ENCODE data around the gene SULT1C4.
A peak's percentile ranks its signal among the peaks of the same experiment; 100 is the strongest.

Gene SULT1C4

DNA sequence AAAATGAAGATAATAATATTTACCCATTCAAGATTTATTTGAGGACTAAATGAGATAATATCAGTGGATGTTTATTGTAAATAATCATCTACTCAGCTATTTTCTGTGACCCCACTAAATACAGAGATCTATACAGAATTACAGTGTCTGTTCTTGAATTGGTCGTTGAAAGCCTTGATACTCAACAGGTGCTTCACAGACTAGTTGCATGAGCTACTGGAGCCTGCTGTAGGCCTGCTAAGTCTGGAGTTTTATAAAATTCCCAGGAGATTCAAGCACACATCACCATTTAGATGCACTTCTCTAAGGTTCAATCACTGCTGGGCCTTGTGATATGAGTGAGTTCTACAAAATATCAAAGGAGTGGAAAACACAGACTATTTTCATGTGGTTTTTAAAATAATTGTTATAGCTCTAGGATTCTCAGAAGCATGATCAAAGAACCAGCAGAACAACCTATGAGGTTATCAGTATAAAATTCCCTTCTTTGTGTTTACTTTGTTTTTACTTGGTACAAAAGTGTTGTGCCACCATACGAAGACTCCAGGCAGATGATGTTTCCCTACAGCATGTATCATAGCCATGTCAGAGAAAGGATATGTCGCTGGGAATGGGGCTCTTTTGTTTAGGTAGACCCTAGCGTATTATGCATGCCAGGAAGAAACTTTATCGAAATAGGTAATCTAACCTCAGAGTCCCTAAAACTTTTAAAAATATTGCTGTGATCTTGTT is 7.1 kb downstream of the SULT1C4 start:
- Histone ChIP-seq H3K27me3 (ENCODE audit: low read depth) (no peaks in the 10 kb centered on the region), H3K36me3 (replicated peaks) (no peaks in the 10 kb centered on the region), H3K4me1 (no peaks in the 10 kb centered on the region), H3K9me3 (no peaks in the 10 kb centered on the region), H3K4me3 (no peak overlapping the region)
- in situ Hi-C loops (cut with MboI; ENCODE audit: low sequenced_read_pairs) = no loop called here
- DNase-seq (ENCODE audit: low spot score in 2 of 2) = no peak

DNA sequence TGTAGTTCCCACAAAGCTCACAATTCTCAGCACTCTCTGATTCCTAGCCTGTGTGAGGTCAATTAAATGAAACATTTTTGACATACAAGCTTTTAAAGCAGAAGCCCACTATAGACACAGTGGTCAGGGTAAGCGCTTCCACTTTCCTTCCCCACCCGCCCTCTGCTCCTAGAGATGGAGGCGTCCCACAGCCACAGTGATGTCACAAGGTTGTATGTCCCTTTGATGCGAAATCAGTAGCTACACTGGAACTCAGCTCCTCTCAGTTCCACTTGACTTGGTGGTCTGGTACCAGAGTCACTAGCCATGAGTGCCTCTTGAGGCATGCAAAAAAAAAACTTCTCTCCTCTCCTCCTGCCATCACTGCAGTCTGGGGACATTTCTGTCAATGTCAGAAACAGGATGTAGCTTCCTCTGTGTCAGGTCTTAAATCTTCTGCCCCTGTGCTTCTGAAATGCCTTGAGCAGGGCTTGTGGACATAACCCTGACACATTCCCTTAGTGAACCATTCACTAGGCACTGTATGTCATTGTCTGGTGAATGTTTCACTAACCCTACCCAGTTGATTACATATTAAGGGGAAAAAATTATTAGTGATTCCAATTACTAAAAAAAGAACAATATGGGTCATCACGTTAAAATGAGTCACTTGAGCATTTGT is 7.8 kb downstream of the SULT1C4 start:
- H3K4me1 ChIP-seq = no peaks in the 10 kb centered on the region
- H3K4me3 ChIP-seq = no peak overlapping the region
- no peak for DNase-seq (ENCODE audit: low spot score in 2 of 2)
- no peaks in the 10 kb centered on the region for H3K9me3 ChIP-seq
- in situ Hi-C loops (cut with MboI; ENCODE audit: low sequenced_read_pairs) = no loop called here
- no peaks in the 10 kb centered on the region for H3K27me3 ChIP-seq (ENCODE audit: low read depth)
- H3K36me3 ChIP-seq (replicated peaks) = no peaks in the 10 kb centered on the region

GRCh38 chr2:108388045-108388444 is 10.3 kb downstream of the SULT1C4 start:
- in situ Hi-C loops (cut with MboI; ENCODE audit: low sequenced_read_pairs) = no loop called here

DNA sequence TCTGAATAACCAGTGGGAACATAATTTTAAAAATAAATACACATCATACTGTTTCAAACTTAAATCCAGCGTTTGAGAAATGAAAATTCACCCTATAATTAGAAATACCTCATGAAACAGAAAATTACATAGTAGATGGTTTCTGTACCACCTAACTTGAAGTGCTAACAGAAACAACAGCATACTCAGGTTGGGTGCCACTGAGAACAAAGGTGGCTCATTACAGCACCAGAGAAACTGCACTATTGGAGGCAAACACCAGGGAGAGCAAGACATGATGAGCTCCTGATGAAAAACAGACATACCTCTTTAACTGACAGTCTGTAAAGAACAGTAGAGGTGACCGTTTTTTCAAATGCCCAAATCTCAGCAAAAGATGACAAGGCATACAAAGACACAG is 12.6 kb downstream of the SULT1C4 start:
- H3K27me3 ChIP-seq (ENCODE audit: low read depth) = no peaks in the 10 kb centered on the region
- H3K4me3 ChIP-seq = no peak overlapping the region
- H3K36me3 ChIP-seq (replicated peaks) = no peaks in the 10 kb centered on the region
- no peak for DNase-seq (ENCODE audit: low spot score in 2 of 2)
- in situ Hi-C loops (cut with MboI; ENCODE audit: low sequenced_read_pairs) = no loop called here
- H3K9me3 ChIP-seq = no peaks in the 10 kb centered on the region; the same call in 1 of the 2 replicates
- no peaks in the 10 kb centered on the region for H3K4me1 ChIP-seq

More at GRCh38 chr2:108388045-108388444, 10.3 kb downstream of the SULT1C4 start:
- Histone ChIP-seq H3K4me3 (no peak overlapping the region), H3K9me3 (no peaks in the 10 kb centered on the region; the same call in 1 of the 2 replicates), H3K36me3 (replicated peaks) (no peaks in the 10 kb centered on the region), H3K4me1 (no peaks in the 10 kb centered on the region), H3K27me3 (ENCODE audit: low read depth) (no peaks in the 10 kb centered on the region)
- DNase-seq (ENCODE audit: low spot score in 2 of 2) = no peak

DNA sequence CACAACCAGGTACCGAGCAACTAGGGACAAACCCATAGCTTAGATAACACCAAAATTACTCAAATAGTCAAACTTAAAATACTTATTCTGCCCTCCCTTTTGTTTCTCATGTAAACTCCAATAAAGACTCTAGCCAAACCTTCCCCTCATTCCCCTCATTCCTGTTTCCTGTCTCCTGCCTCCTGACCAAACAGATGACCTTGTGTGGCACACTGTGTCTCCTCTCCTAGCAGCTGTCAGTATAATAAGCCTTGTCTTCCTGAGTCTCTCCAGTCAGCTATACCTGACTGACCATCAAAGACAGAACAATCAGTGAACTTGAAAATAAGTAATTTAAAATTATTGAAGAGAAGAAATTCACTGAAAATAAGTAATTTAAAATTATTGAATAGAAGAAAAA is 14.3 kb downstream of the SULT1C4 start:
- Histone ChIP-seq H3K4me1 (no peaks in the 10 kb centered on the region), H3K9me3 (no peaks in the 10 kb centered on the region; the same call in 1 of the 2 replicates), H3K27me3 (ENCODE audit: low read depth) (no peaks in the 10 kb centered on the region), H3K36me3 (replicated peaks) (no peaks in the 10 kb centered on the region), H3K4me3 (no peak overlapping the region)
- in situ Hi-C loops (cut with MboI; ENCODE audit: low sequenced_read_pairs) = no loop called here
- DNase-seq (ENCODE audit: low spot score in 2 of 2) = no peak

DNA sequence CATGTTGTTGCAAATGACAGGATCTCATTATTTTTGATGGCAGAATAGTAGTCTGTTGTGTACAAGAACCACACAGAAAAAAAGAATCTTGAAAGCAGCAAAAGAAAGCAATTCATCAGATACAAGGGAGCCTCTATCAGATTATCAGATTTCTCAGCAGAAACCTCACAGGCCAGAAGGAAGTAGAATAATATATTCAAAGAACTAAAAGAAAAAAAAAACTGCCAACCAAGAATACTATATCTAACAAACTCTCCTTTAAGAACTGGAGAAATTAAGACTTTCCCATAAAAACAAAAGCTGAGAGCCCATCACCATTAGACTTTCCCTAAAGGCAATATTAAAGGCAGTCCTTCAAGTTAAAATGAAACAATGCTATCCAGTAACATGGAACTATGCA is 15.4 kb downstream of the SULT1C4 start:
- no peaks in the 10 kb centered on the region for H3K36me3 ChIP-seq (replicated peaks)
- H3K4me1 ChIP-seq = no peaks in the 10 kb centered on the region
- in situ Hi-C loops (cut with MboI; ENCODE audit: low sequenced_read_pairs) = no loop called here
- H3K9me3 ChIP-seq = no peaks in the 10 kb centered on the region; the same call in 1 of the 2 replicates
- no peak overlapping the region for H3K4me3 ChIP-seq
- DNase-seq (ENCODE audit: low spot score in 2 of 2) = no peak
- H3K27me3 ChIP-seq (ENCODE audit: low read depth) = no peaks in the 10 kb centered on the region

DNA sequence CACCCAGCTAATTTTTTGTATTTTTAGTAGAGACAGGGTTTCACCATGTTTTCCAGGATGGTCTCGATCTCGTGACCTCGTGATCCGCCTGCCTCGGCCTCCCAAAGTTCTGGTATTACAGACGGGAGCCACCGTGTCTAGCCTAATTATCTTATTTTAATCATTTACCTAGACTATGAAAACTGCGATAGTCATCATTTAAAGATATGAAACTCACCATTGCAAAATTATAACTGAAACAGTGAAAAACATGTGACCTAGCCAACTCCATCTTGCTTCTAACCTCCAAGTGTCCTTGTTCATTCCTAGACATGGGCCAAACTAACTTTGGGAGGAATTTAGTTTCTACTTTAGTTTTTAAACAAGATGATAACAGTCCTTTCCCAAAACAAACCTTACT is 17.4 kb downstream of the SULT1C4 start:
- Histone ChIP-seq H3K9me3 (no peaks in the 10 kb centered on the region; the same call in 1 of the 2 replicates), H3K4me1 (no peaks in the 10 kb centered on the region), H3K36me3 (replicated peaks) (no peaks in the 10 kb centered on the region), H3K4me3 (no peak overlapping the region), H3K27me3 (ENCODE audit: low read depth) (no peaks in the 10 kb centered on the region)
- DNase-seq (ENCODE audit: low spot score in 2 of 2) = no peak
- in situ Hi-C loops (cut with MboI; ENCODE audit: low sequenced_read_pairs) = no loop called here

DNA sequence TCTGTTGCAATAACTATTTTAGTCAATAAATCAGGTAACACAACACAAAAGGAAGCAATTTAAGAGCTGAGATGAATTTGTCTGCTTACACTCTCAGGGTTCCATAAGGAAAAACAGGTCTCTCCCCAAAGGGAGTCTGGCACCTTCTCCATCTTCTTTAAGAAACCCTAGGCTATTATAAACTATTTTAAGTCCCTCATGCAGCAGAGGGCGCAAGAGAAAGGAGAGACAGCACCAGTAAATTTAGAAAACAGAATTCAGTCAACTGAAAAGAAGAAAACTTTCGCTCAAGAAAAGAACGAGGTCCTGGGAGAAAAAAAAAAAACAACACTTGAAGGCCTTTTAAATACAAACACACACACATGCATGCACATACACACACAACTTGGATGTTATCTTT is 19.1 kb downstream of the SULT1C4 start:
- H3K4me3 ChIP-seq = no peak overlapping the region
- peak; percentile 12 to 49 for DNase-seq (ENCODE audit: low spot score in 2 of 2)
- H3K36me3 ChIP-seq (replicated peaks) = no peaks in the 10 kb centered on the region
- no peaks in the 10 kb centered on the region for H3K4me1 ChIP-seq
- no peaks in the 10 kb centered on the region; the same call in 1 of the 2 replicates for H3K9me3 ChIP-seq
- in situ Hi-C loops (cut with MboI; ENCODE audit: low sequenced_read_pairs) = no loop called here
- no peaks in the 10 kb centered on the region for H3K27me3 ChIP-seq (ENCODE audit: low read depth)

DNA sequence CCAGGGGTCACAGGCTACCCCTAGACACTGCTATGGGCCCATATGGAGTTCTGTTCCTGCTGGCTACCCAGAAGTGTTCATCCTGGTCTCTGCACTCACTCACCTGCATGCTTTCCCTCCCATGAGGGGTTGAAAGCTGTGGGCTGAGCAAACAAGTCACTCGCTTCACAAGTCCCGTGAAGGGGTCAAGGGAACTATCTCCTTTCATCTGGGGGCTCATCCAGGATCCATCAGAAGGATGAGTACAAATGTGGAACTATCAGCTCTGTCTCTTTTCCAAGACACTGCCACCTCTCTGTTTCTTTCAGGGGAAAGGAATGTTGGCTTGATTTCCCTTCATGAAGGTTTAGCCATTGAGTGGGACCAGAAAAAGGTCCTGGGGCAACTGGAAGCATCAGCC is 21.7 kb downstream of the SULT1C4 start:
- no peak overlapping the region for H3K4me3 ChIP-seq
- H3K27me3 ChIP-seq (ENCODE audit: low read depth) = no peaks in the 10 kb centered on the region
- no peak for DNase-seq (ENCODE audit: low spot score in 2 of 2)
- in situ Hi-C loops (cut with MboI; ENCODE audit: low sequenced_read_pairs) = no loop called here
- H3K36me3 ChIP-seq (replicated peaks) = no peaks in the 10 kb centered on the region
- H3K4me1 ChIP-seq = no peaks in the 10 kb centered on the region
- H3K9me3 ChIP-seq = no peaks in the 10 kb centered on the region

- in situ Hi-C loops (cut with MboI; ENCODE audit: low sequenced_read_pairs) = no loop called here
- H3K4me1 ChIP-seq = no peaks in the 10 kb centered on the region
- H3K9me3 ChIP-seq = no peaks in the 10 kb centered on the region
- H3K4me3 ChIP-seq = no peak overlapping the region
- no peak for DNase-seq (ENCODE audit: low spot score in 2 of 2)
- no peaks in the 10 kb centered on the region for H3K27me3 ChIP-seq (ENCODE audit: low read depth)
- no peaks in the 10 kb centered on the region for H3K36me3 ChIP-seq (replicated peaks)
Observed at GRCh38 chr2:108401800-108402199, 24.0 kb downstream of the SULT1C4 start.

DNA sequence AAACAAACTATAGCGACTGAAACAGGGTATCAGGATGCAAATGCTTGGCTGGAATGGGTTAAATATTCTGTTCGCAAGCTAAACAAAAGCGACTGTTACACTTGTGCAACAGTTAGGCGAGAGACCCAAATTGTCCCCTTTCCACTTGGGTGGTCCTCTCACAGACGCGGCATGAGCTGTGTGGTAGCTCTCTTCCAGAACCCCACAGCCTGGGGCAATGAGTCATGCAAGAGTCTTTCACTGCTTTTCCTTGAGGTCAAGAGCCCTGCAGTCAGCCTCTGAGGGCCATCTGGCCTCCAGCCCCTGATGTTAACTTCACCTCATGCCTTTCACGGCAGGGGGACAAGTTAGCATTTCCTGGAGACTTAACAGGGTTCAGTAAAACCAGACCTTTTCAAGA is 25.7 kb downstream of the SULT1C4 start:
- H3K4me3 ChIP-seq = no peak overlapping the region
- H3K36me3 ChIP-seq (replicated peaks) = no peaks in the 10 kb centered on the region
- H3K4me1 ChIP-seq = no peaks in the 10 kb centered on the region
- no peaks in the 10 kb centered on the region for H3K9me3 ChIP-seq
- DNase-seq (ENCODE audit: low spot score in 2 of 2) = no peak
- in situ Hi-C loops (cut with MboI; ENCODE audit: low sequenced_read_pairs) = no loop called here
- no peaks in the 10 kb centered on the region for H3K27me3 ChIP-seq (ENCODE audit: low read depth)

DNA sequence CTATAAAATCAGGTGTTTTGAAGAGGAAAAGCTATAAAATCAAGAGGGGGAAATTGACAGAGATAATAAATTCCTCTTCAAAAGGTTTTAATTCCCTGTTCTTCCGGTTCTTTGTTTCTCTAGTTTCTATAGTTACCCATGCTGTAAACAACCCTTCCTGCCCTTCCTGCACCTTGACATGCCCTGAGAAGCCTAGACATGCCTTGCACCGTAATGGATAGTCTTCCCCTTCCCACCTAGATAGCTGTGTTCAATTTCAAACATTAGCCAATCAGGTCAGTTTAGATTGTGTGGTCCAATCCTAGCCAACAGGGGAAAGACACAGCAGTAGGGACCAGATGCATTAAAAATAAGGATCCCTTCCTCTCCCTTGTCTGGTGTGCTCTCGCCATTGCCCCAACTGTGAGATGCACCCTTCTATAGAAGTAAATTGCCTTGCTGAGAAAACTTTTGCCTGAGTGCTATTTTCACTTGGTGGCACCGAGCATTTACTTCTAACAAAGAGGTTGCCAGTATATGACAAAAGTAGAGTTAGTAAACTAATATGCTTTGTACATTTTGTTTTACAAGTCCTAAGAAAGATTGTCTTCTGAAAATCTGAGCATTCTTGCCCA is 27.1 kb downstream of the SULT1C4 start:
- in situ Hi-C loops (cut with MboI; ENCODE audit: low sequenced_read_pairs) = no loop called here
- Histone ChIP-seq H3K9me3 (no peaks in the 10 kb centered on the region), H3K27me3 (ENCODE audit: low read depth) (no peaks in the 10 kb centered on the region), H3K4me3 (no peak overlapping the region), H3K4me1 (no peaks in the 10 kb centered on the region), H3K36me3 (replicated peaks) (no peaks in the 10 kb centered on the region)
- DNase-seq (ENCODE audit: low spot score in 2 of 2) = no peak

DNA sequence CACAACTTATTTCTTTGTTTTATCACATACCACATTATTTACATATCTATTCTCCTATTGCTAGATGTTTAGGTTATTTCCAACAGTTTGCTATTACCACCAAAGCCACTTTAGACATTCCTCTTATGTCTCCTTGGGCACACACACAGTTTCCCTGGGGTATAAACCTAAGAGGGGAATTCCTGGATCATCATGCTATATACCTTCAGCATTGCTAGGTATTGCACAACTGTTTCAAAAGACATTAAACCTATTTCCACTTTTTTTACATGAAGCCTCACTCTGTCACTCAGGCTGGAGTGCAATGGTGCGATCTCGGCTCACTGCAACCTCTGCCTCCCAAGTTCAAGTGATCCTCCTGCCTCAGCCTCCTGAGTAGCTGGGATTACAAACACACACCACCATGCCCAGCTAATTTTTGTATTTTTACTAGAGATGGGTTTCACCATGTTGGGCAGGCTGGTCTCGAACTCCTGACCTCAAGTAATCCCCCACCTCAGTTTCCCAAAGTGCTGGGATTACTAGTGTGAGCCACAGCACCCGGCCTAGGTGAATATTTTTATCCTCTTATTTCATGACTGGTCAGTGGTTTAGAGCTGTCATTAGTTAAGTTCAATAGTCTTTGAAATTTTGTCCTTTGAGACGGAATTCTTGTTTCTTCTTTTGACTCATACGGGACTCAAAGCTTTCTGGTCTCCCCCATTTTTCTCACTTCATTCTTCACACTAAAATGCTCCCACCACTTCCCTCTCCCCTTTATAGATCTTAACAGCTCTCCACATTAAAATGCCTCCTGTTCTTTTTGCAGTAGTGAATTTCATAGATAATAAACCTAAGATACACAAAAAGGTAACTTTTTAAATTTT is 30.3 kb downstream of the SULT1C4 start:
- in situ Hi-C loops (cut with MboI; ENCODE audit: low sequenced_read_pairs) = no loop called here
- Histone ChIP-seq H3K27me3 (ENCODE audit: low read depth) (no peaks in the 10 kb centered on the region), H3K36me3 (replicated peaks) (no peaks in the 10 kb centered on the region), H3K4me3 (no peak overlapping the region), H3K4me1 (no peaks in the 10 kb centered on the region), H3K9me3 (no peaks in the 10 kb centered on the region)
- DNase-seq (ENCODE audit: low spot score in 2 of 2) = no peak

All from HAP-1 (cell line).